Muscle layer of colon (tissue), 2 donors: ENCODE results near the gene TBPL2.

Source experiments
- H3K27ac ChIP-seq: one replicate; pipeline ENCODE4 v1.7.0; 2013; ENCODE audit warnings: low read depth, mild to moderate bottlenecking, low read length, moderate library complexity
- H3K27me3 ChIP-seq, 2 donors: one replicate each; pipeline ENCODE4 v1.7.0; 2013; ENCODE audit warnings: low read length in 2 of 2, mild to moderate bottlenecking in 2 of 2; ENCODE audit not compliant: insufficient read depth in 2 of 2, control insufficient read depth in 1 of 2
- H3K36me3 ChIP-seq: one replicate; pipeline ENCODE4 v1.7.0; 2013; ENCODE audit warnings: mild to moderate bottlenecking, low read length; ENCODE audit not compliant: insufficient read depth
- H3K4me1 ChIP-seq: one replicate; pipeline ENCODE4 v1.7.0; 2013; ENCODE audit warnings: mild to moderate bottlenecking, low read length; ENCODE audit not compliant: insufficient read depth
- H3K4me3 ChIP-seq, 2 donors: one replicate each; pipeline ENCODE4 v1.7.0; 2013; ENCODE audit warnings: low read length in 2 of 2, low read depth in 1 of 2, mild to moderate bottlenecking in 1 of 2, moderate library complexity in 1 of 2
- H3K9ac ChIP-seq: one replicate; pipeline ENCODE4 v1.7.0; 2013; ENCODE audit warnings: low read length
- H3K9me3 ChIP-seq: one replicate; pipeline ENCODE4 v1.7.0; 2013; ENCODE audit warnings: mild to moderate bottlenecking, low read length
- donor health status: abdominal sarcoma.
- donor health status: Adenocarcinoma of cecum.

Gene TBPL2

GRCh38 chr14:55438066-55438683 lies 2.2 kb downstream of the TBPL2 start:
- Histone ChIP-seq H3K9ac (no peak overlapping the region), H3K4me1 (no peaks in the 10 kb centered on the region), H3K27me3 (peaks cover 0 to 5% of the 10 kb centered on the region in 2 donors), H3K36me3 (no peaks in the 10 kb centered on the region), H3K9me3 (no peaks in the 10 kb centered on the region), H3K4me3 (no peak overlapping the region), H3K27ac (no peak overlapping the region)

- Histone ChIP-seq H3K27ac (no peak overlapping the region), H3K27me3 (peaks cover 0 to 5% of the 10 kb centered on the region in 2 donors), H3K9ac (no peak overlapping the region), H3K4me1 (no peaks in the 10 kb centered on the region), H3K9me3 (no peaks in the 10 kb centered on the region), H3K4me3 (no peak overlapping the region), H3K36me3 (no peaks in the 10 kb centered on the region)
Observed at GRCh38 chr14:55436931-55437330, 3.5 kb downstream of the TBPL2 start.

- no peaks in the 10 kb centered on the region for H3K36me3 ChIP-seq
- H3K27me3 ChIP-seq, result peaks cover 0 to 5% of the 10 kb centered on the region in 2 donors
- H3K4me1 ChIP-seq, result no peaks in the 10 kb centered on the region
- H3K27ac ChIP-seq, result no peak overlapping the region
- no peaks in the 10 kb centered on the region for H3K9me3 ChIP-seq
- no peak overlapping the region for H3K9ac ChIP-seq
- no peak overlapping the region for H3K4me3 ChIP-seq
Observed at GRCh38 chr14:55436519-55436918, 3.9 kb downstream of the TBPL2 start.

- H3K36me3 ChIP-seq, result no peaks in the 10 kb centered on the region
- no peak overlapping the region for H3K27ac ChIP-seq
- H3K9me3 ChIP-seq, result no peaks in the 10 kb centered on the region
- no peak overlapping the region for H3K4me3 ChIP-seq
- H3K9ac ChIP-seq, result no peak overlapping the region
- no peaks in the 10 kb centered on the region for H3K4me1 ChIP-seq
- no peaks in the 10 kb centered on the region for H3K27me3 ChIP-seq
Observed at GRCh38 chr14:55434805-55435174, 5.6 kb downstream of the TBPL2 start.

- Histone ChIP-seq H3K27ac (no peak overlapping the region), H3K27me3 (no peaks in the 10 kb centered on the region), H3K4me3 (no peak overlapping the region), H3K9me3 (no peaks in the 10 kb centered on the region), H3K9ac (no peak overlapping the region), H3K4me1 (no peaks in the 10 kb centered on the region), H3K36me3 (no peaks in the 10 kb centered on the region)
Observed at GRCh38 chr14:55433880-55434804, 6.3 kb downstream of the TBPL2 start.

GRCh38 chr14:55432628-55433027 lies 7.8 kb downstream of the TBPL2 start:
- H3K4me3 ChIP-seq, result no peak overlapping the region
- no peaks in the 10 kb centered on the region for H3K36me3 ChIP-seq
- no peaks in the 10 kb centered on the region for H3K9me3 ChIP-seq
- H3K27me3 ChIP-seq, result no peaks in the 10 kb centered on the region
- no peak overlapping the region for H3K9ac ChIP-seq
- H3K27ac ChIP-seq, result no peak overlapping the region
- H3K4me1 ChIP-seq, result no peaks in the 10 kb centered on the region

GRCh38 chr14:55430024-55430690 lies 10.3 kb downstream of the TBPL2 start:
- H3K36me3 ChIP-seq, result no peaks in the 10 kb centered on the region
- no peaks in the 10 kb centered on the region for H3K4me1 ChIP-seq
- H3K27ac ChIP-seq, result no peak overlapping the region
- H3K9me3 ChIP-seq, result no peaks in the 10 kb centered on the region
- no peaks in the 10 kb centered on the region for H3K27me3 ChIP-seq
- H3K4me3 ChIP-seq, result no peak overlapping the region
- H3K9ac ChIP-seq, result no peak overlapping the region

GRCh38 chr14:55427439-55427838 lies 13.0 kb downstream of the TBPL2 start:
- Histone ChIP-seq H3K27ac (no peak overlapping the region), H3K9ac (no peak overlapping the region), H3K36me3 (no peaks in the 10 kb centered on the region), H3K4me3 (no peak overlapping the region), H3K9me3 (no peaks in the 10 kb centered on the region), H3K27me3 (no peaks in the 10 kb centered on the region), H3K4me1 (no peaks in the 10 kb centered on the region)

- H3K27ac ChIP-seq, result no peak overlapping the region
- H3K9ac ChIP-seq, result no peak overlapping the region
- H3K27me3 ChIP-seq, result no peaks in the 10 kb centered on the region
- no peaks in the 10 kb centered on the region for H3K9me3 ChIP-seq
- H3K4me1 ChIP-seq, result no peaks in the 10 kb centered on the region
- H3K36me3 ChIP-seq, result no peaks in the 10 kb centered on the region
- H3K4me3 ChIP-seq, result no peak overlapping the region
Observed at GRCh38 chr14:55426891-55427290, 13.5 kb downstream of the TBPL2 start.

- Histone ChIP-seq H3K9ac (no peak overlapping the region), H3K27ac (no peak overlapping the region), H3K9me3 (no peaks in the 10 kb centered on the region), H3K4me1 (no peaks in the 10 kb centered on the region), H3K36me3 (no peaks in the 10 kb centered on the region), H3K27me3 (no peaks in the 10 kb centered on the region), H3K4me3 (no peak overlapping the region)
Observed at GRCh38 chr14:55425091-55425490, 15.3 kb downstream of the TBPL2 start.

- Histone ChIP-seq H3K4me1 (no peaks in the 10 kb centered on the region), H3K4me3 (no peak overlapping the region), H3K27ac (no peak overlapping the region), H3K9ac (no peak overlapping the region), H3K36me3 (no peaks in the 10 kb centered on the region), H3K27me3 (no peaks in the 10 kb centered on the region), H3K9me3 (no peaks in the 10 kb centered on the region)
Observed at GRCh38 chr14:55423969-55424368, 16.4 kb downstream of the TBPL2 start.
